Left renal cortex interstitium (tissue), 4 donors: ENCODE results near the gene MYRIP. TPM values are rescaled to one million over a fixed set of nuclear protein-coding genes. Genes with fewer than 3 reads are reported as not detected.
A peak's percentile ranks its signal among the peaks of the same experiment; 100 is the strongest.
"Not testable (repeated sequence)": the region's sequence is repeated elsewhere in the genome, so short reads cannot be mapped to it uniquely, and the experiment has no call there.

ENCODE experiments used
- DNase-seq, 4 donors: peaks; one replicate each; pipeline ENCODE4 v3.0.0-alpha.2; 2013; ENCODE audit warnings: low read depth in 4 of 4, low spot score in 2 of 4, missing footprints in 1 of 4
- polyA plus RNA-seq, 4 donors: library from polyadenylated mRNA; unstranded; fragments of 120-200 nt; gene quantifications; one replicate each; pipeline ENCODE4 v1.2.1, GENCODE V29; 2013; ENCODE audit not compliant: insufficient read length in 4 of 4

MYRIP gene
- 1 to 10 TPM; 1.9 to 2.4 (median 1.9) TPM for polyA plus RNA-seq

GRCh38 chr3:39809181-39809994 lies at the start of gene MYRIP:
Gene MYRIP (plus strand): TSS chr3:39809609. CDS start chr3:39900817, 91,208 bp downstream.
- DNase-seq, result peak in 2 of 4 donors; percentile 31 to 51

- no peak for DNase-seq
These were observed 49.1 kb upstream of the MYRIP start for GRCh38 chr3:39760325-39760724.

DNA sequence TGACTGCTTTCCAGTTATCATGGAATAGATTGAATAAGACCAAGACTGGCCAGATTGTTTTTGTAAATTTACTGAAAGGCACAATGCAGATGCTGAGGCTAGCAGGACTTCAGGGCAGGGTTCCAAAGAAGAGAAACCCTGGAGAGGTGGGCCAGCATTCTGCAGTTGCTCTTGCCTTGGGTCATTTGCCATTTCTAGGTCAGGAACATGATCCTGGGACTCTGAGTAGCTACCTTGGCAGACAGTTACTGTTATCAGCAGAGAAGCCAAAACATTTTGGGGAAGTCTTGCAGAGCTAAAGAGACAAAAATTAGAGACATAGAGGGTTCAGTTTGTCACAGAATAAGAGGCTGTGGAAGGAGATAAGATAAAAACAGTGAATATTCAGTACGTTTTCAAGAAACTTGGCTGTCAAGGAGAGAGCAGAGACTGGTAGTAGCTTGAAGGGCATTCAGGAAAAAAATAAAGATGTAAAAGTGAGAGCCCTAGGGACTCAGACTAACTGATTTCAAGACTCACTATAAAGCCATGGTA lies 46.8 kb upstream of the MYRIP start:
- no peak for DNase-seq

DNA sequence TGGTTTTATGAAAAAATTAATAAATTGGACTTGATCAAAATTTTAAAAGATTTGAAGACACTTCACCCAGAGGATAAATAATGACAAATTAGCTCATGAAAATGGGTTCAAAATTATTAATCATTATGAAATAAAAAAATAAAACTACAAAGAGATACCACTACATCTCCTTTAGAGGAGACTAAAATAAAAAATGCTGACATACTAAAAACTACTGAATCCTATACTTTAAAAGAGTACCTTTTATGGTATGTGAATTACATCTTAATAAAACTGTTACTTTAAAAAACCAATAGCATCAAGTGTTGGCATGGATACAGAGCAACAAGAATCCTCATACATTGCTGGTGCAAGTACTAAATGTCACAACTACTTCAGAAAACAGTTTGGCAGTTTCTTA lies 46.0 kb upstream of the MYRIP start:
- no peak for DNase-seq

DNA sequence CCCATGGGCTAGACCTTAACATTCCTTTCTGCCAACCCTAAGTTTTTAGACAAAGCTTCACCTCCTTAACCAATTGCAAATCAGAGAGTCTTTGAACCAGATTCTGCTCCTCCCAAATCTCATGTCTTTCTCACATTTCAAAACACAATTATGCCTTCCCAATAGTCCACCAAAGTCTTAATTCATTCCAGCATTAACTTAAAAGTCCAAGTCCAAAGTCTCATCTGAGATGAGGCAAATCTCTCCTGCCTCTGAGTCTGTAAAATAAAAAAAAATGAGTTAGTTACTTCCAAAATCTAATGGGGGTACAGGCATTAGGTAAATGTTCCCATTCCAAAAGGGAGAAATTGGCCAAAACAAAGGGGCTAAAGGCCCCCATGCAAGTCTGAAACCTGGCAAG lies 43.8 kb upstream of the MYRIP start:
- DNase-seq, result no peak

- no peak for DNase-seq
These were observed 43.0 kb upstream of the MYRIP start for GRCh38 chr3:39766433-39766832.

DNA sequence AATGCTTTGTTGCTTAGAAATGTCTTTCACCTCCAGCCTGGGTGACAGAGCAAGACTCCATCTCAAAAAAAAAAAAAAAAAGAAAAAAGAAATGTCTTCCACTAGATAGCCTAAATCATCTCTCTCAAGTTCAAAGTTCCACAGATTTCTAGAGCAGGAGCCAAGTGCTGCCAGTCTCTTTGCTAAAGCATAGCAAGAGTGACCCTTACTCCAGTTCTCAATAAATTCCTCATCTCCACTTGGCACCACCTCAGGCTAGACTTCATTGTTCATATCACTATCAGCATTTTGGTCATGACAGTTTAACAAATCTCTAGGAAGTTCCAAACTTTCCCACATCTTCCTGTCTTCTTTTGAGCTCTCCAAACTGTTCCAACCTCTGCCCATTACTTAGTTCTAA lies 42.5 kb upstream of the MYRIP start:
- not testable (repeated sequence) for DNase-seq

GRCh38 chr3:39778168-39778567 lies 31.2 kb upstream of the MYRIP start:
- not testable (repeated sequence) for DNase-seq

DNA sequence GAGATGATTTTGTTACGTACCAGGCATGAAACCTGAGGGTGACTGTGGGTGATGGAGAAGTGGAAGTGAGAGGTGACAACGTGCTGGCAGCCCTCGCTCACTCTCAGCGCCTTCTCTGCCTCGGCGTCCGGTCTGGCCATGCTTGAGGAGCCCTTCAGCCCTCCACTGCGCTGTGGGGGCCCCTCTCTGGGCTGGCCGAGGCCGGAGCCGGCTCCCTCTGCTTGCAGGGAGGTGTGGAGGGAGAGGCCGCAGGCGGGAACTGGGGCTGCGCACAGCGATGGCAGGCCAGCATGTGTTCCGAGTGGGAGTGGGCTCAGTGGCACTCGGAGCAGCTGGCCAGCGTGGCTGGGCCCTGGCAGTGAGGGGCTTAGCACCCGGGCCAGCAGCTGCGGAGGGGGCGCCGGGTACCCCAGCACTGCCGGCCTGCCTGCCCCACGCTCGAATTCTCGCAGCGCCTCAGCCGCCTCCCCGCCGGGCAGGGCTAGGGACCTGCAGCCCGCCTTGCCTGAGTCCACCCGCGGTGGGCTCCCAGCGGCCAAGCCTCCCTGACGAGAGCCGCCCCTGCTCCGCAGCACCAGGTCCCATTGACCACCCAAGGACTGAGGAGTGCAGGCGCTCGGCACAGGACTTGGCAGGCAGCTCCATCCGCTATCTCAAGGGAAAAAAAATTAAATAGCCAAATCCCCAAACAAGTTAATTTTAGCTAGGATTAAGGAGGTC lies 29.7 kb upstream of the MYRIP start:
- no peak for DNase-seq

GRCh38 chr3:39780352-39780751 lies 29.1 kb upstream of the MYRIP start:
- DNase-seq, result no peak

DNA sequence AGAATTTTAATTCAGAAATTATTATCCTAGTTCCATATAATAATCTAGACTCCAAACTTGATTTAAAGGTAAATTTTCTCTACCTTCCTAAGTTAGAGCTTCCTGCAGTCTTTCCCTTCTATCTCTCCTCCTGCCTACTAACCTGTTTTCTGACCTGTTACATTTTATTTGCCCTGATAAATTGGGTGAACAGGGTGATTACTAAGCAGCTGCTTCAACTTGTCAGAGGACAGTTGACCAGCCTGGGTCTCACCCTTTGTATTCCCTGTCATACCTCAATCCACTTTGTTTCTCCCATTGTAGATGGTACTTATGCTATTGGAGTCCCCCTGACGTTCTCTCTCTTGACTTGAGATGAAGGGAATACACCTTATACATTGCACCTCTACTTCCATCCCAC lies 28.4 kb upstream of the MYRIP start:
- no peak for DNase-seq

DNA sequence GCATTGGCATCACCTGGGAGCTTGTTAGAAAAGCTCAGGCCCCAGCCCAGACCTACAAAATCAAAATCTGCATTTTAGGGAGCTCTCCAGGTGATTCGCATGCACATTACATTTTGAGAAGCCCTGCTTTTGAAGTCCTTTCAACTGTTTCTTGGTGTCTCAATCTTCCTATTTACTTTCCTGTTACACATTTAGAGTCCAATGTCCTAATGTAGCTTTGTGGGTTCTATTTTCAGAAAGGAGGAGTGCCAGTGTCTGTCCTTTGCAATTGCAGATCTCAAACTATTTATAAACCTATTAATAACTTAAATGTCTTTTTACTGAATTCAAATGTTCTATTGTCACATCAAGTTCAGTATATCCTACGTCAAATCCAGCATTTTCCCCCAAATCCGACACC lies 27.8 kb upstream of the MYRIP start:
- DNase-seq, result no peak

DNA sequence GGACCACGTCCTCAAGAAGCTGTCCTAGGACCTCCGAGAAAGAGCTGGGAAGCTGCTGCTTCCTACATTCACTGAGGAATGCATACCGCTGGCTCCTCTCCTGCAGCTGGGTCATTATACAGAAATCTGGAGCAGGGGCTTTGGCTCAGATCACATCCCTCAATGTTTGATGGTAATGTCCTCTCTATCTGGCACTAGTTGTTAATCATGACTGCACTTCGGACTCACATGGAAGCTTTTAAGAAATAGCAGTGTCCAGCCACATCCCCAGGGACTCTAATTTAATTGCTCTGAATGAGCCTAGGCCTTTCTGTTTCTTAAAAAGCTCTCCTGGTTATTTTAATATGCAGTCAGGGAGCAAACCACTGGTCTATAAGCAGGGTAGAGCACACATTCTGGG lies 25.7 kb upstream of the MYRIP start:
- DNase-seq, result no peak

DNA sequence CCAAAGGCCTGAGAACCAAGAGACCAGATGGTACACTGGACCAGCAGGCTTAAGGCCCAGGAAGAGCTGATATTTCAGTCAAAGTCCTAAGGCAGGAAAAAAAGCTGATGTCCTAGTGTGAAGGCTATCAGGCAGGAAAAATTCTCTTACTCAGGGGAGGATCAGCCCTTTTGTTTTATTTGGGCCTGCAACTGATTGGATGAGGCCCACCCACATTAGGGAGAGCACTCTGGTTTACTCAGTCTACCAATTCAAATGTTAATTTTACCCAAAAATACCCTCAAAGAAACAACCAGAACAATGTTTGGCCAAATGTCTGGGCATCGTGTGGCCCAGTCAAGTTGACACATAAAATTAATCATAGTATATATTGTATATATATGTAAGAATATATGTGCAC lies 24.5 kb upstream of the MYRIP start:
- no peak for DNase-seq

DNA sequence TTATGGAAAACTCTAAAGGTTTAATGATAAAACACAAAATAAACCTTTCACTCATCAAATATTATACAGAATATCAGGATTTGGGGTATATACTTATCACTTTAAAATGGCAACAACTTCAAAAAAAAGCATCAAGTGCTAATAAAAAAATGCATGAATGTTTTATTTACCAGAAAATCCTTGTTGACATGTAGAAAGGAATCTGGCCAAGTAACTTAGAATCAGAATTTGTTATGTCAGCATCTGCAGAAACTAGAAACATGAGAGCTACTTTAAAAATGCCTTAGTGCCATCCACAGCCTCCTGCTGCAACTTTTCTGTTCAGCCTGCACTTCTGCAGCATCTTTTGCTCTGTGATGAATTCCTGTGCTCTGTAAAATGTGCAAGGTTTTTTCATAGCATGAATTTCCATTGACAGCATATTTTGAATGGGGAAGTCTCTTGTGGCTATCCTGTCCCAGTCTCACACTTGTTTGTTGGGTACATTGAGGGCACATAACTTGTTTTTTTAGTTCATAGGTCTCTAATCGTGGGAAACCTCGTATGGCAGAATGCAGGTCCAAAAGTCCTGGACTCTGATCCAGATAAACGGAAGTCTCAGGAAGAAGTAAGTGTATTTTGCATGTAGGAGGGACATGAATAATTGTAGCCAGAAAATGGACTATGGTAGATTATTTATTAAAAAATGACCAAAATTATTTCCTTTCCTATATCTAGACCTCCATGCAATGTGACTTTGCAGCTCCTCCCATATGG lies 21.1 kb upstream of the MYRIP start:
- DNase-seq, result no peak

GRCh38 chr3:39791603-39792002 lies 17.8 kb upstream of the MYRIP start:
- DNase-seq, result no peak

DNA sequence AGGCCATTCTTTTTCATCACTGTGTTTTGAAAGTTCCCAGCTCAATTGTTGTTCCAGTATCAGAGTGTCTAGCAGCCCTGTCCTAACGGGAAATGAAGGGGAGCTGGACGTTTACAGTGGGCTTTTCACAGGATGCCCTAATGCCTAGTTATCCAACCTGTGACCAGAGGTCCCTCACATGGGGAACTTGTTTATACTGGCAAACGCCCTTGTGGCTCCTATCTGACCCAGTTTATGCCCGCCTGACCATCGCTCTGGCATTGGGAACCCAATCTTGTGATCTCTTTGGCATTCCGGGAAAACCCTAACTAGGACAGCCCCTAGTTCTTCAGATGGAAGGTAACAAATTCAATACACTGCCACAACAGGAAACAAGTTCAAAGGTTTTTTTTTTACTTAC lies 14.5 kb upstream of the MYRIP start:
- no peak for DNase-seq

- DNase-seq, result no peak
These were observed 8.2 kb upstream of the MYRIP start for GRCh38 chr3:39801216-39801615.

DNA sequence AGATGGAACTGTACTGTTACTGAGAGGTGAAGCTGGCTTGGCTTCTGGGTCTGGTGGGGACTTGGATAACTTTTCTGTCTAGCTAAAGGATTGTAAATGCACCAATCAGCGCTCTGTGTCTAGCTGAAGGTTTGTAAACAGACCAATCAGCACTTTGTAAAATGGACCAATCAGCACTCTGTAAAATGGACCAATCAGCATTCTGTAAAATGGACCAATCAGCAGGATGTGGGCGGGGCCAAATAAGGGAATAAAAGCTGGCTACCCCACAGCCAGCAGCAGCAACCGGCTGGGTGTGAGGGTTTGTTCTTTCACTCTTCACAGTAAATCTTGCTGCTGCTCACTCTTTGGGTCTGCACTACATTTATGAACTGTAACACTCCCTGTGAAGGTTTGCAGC lies 6.9 kb upstream of the MYRIP start:
- DNase-seq, result not testable (repeated sequence)

GRCh38 chr3:39803956-39804355 lies 5.5 kb upstream of the MYRIP start:
- no peak for DNase-seq

DNA sequence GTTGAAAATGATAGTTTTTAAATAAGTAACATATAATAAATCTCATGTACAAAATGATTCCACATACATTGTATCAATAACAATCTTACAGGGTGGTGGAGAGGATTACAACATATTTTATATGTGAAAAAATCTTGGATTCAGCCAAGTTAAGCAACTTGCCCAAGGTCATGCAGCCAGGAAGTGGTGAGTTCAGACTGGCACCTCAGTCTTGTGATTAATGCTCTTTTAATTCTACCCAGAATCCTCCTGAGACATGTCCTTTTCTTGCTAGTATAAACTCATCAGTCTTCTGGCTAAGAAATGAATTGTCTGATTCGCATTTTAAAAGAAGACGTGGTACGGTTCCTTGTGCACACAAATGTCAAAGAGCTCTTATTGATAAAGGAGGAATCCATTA lies 4.5 kb upstream of the MYRIP start:
- DNase-seq, result no peak
